D721Med (cell line): ENCODE results near the gene ATP9A.

Experiments used
- DNase-seq: peaks from one replicate; pipeline ENCODE4 v3.0.0; 2011; ENCODE audit warnings: low spot score; ENCODE audit not compliant: insufficient read length
- FAIRE-seq: peaks from 2 replicates; lab custom pipeline; 2011; peaks lifted over from hg19 to GRCh38; lab: Jason Lieb, UNC
- TF ChIP-seq, protein P1 (sequence below): IDR thresholded peaks from 2 replicates; pipeline ENCODE4 v1.5.1; 2012; ENCODE audit warnings: mild to moderate bottlenecking, control low read depth; ENCODE audit not compliant: insufficient read depth; ENCODE audit errors: missing control alignments

Gene ATP9A

GRCh38 chr20:51807720-51808250, 39.6 kb upstream of the ATP9A start:
- FAIRE-seq = no peak
- TF ChIP-seq, protein P1, sequence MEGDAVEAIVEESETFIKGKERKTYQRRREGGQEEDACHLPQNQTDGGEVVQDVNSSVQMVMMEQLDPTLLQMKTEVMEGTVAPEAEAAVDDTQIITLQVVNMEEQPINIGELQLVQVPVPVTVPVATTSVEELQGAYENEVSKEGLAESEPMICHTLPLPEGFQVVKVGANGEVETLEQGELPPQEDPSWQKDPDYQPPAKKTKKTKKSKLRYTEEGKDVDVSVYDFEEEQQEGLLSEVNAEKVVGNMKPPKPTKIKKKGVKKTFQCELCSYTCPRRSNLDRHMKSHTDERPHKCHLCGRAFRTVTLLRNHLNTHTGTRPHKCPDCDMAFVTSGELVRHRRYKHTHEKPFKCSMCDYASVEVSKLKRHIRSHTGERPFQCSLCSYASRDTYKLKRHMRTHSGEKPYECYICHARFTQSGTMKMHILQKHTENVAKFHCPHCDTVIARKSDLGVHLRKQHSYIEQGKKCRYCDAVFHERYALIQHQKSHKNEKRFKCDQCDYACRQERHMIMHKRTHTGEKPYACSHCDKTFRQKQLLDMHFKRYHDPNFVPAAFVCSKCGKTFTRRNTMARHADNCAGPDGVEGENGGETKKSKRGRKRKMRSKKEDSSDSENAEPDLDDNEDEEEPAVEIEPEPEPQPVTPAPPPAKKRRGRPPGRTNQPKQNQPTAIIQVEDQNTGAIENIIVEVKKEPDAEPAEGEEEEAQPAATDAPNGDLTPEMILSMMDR = no peak

DNA sequence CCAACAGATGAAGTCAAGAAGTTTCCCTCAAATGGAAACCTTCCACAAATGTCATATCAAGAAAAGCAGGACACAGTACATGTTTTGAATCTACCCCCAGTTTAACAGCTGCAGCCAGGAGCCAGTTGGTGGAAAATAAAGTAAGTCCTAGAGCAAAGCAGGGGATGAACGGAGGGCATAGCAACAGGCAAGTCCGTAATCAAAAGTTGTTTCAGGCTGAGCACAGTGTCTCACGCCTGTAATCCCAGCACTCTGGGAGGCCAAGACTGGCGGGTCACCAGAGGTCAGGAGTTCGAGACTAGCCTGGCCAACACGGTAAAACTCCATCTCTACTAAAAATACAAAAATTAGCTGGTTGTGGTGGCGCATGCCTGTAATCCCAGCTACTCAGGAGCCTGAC, 36.6 kb upstream of the ATP9A start:
- TF ChIP-seq, protein P1 = no peak
- FAIRE-seq (no peak), DNase-seq (no peak)

More at GRCh38 chr20:51807720-51808250, 39.6 kb upstream of the ATP9A start:
- DNase-seq = no peak

- TF ChIP-seq, protein P1 = no peak
- FAIRE-seq (no peak), DNase-seq (no peak)
Measured at GRCh38 chr20:51803148-51803854, 35.1 kb upstream of the ATP9A start.

GRCh38 chr20:51802170-51802751, 34.1 kb upstream of the ATP9A start, which contains the start of gene SALL4:
Gene SALL4, minus strand, starts transcription at chr20:51802521. Its CDS starts 113 bp downstream, at chr20:51802408.
- no peak for DNase-seq
- FAIRE-seq = no peak
- TF ChIP-seq, protein P1 = no peak

- TF ChIP-seq, protein P1 = no peak
- no peak for DNase-seq
- no peak for FAIRE-seq
Measured at GRCh38 chr20:51801823-51802123, 33.6 kb upstream of the ATP9A start.

DNA sequence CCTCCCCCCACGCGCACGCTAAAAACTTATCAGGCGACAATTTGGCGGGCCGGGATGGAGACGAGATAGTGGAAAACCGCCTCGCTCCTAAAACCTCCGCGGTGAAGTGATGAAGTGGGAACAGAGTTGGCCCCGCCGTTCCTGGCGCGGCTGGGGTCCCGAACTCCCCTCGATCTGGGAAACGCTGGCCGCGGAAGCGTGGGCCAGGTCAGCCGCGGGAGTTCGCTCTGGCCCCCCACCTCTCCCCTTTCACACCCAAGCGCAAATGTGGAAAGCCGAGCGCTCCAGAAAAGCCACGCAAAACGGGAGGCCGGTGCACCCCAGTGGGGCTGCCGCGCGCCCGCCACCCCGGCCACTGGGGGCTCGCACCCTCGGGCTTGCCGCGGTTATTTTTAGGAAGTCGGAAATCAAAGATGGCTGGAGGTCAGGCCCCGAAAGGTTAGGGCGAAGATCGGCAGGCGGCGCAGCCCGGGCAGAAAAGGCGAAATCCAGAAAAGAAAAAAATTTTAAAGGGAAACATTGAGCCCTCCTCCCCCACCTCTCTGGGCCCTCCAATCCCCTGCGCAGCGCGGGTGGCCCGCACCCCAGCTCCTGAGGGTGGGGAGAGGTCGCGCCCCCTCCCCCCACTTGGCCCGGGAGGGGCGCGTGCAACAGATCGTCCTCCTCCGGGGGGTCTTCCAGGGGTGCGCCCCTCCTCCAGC, 33.1 kb upstream of the ATP9A start:
- FAIRE-seq (no peak), DNase-seq (no peak)
- TF ChIP-seq, protein P1 = no peak

DNA sequence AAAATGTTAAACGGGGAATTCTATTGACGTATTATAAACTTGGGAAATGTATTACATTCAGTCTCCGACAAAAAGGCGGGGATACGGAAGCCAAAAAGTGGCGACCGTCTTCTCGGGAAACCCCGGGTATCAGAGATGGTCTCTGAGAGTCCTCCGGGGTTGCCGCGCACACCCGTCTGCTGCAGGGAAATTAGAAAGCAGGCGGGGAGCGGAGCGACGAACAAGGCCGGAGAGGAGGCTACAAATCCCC, 32.6 kb upstream of the ATP9A start:
- TF ChIP-seq, protein P1 = no peak
- FAIRE-seq (no peak), DNase-seq (no peak)
